Fibroblast of skin of abdomen (primary cell): ENCODE data around the gene AMBP.

Experiments
- DNase-seq: peaks from one replicate; pipeline ENCODE4 v3.0.0-alpha.2; 2013

AMBP gene

GRCh38 chr9:114072184-114073140 is 5.6 kb downstream of the AMBP start:
- DNase-seq = no peak

GRCh38 chr9:114071197-114071795 is 6.8 kb downstream of the AMBP start:
- DNase-seq = no peak

DNA sequence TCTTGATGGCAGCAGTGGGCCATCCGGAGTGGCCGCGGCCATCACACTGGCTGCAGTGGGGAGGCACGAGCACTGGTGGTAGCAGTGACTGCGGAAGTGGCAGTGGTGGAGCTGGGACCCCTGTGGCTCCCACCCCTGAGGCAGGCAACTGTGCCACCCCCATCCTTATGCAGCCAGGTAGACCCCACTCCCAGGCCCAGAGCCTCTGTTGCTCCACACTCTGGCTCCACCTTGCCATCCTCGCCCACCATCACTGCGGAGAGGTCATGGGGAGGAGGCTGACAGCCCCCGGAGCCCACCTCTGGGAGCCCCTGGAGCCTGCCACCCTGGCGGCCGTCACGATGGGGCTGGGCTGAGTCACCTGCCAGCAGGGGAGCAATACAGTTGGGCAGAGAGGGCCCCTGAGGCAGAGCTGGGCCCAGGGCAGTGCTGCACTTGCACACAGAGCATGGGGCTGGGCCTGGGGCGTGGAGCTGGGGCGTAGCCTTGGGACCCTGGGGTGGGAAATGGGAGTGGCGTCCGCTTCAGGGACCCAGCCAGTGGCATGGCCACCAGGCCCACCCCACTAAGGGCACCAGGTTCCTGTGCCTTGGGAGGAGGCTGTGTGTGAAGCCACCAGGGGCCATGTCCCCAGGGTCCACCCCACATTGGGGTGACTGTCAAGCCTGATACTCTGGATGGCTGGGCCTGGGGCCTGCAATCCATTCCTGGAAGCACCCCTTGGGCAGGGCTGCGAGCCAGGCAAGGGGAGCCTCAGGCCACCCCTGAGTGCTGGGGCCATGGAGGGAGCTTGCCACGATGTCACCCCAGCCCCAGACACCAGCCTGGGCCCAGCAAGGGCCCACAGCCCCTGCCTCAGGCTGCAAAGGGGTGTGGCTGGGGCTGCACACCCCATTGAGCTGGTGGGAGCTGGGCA is 7.7 kb downstream of the AMBP start:
- DNase-seq = no peak

- no peak for DNase-seq
Measured at GRCh38 chr9:114069476-114070187, 8.5 kb downstream of the AMBP start.

- no peak for DNase-seq
Measured at GRCh38 chr9:114065304-114065703, 12.8 kb downstream of the AMBP start.

GRCh38 chr9:114061830-114062474 is 16.1 kb downstream of the AMBP start:
- no peak for DNase-seq

GRCh38 chr9:114061292-114061691 is 16.8 kb downstream of the AMBP start:
- no peak for DNase-seq

GRCh38 chr9:114060711-114061110 is 17.4 kb downstream of the AMBP start:
- DNase-seq = no peak

- no peak for DNase-seq
Measured at GRCh38 chr9:114060070-114060469, 18.0 kb downstream of the AMBP start.

DNA sequence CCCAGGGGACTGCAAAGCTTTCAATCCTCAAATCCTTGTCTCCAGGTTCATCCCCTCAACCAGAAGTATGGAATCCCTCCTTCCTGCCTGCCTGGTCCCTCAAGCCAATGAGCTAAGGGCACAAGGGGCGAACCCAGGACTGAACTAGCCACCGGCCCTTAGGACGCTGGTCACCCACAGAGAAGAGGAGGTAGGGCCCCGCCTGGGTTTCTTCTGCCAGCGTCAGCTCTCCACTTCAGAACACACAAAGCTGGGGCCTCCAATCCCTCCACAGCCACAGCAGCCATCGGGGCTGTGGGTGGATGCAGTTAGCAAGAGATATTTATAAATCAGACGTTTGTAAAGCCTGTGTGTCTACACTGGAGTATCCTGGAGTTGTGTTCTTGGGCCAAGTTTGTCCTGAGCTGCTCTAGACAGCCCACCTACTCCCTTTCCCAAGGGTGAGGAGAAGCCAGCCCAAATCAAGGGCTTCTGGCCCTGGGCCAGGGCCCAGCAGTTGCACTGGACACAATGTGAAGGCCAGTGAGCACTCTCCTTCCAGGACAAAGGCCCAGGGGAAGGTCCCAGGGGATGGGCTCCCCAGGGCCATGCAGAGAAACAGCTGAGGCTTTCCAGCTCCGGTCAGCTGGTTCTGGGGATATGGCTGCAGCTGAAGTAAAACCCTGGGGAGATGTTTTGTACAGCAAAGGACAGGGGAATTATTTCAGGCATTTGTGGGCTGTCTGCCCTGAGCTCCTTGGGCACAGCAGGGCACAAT is 18.9 kb downstream of the AMBP start:
- DNase-seq = no peak

DNA sequence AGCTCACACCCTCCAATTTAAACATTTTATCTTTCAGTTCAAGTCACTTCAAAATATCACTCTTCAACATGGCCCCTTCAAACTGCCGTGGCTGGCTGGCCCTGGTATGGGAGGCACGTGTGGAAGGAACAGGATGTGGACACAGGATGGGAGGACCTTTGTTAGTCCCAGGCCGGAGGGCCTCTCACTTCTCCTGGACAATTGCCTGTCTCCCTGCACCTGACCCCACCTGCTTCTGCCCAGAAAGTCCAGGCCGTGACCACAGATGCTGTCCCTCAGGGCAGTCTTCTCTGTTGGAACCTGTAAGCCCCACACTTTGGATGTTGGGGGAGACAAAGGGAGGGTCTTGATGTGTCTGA is 19.4 kb downstream of the AMBP start:
- DNase-seq = no peak

DNA sequence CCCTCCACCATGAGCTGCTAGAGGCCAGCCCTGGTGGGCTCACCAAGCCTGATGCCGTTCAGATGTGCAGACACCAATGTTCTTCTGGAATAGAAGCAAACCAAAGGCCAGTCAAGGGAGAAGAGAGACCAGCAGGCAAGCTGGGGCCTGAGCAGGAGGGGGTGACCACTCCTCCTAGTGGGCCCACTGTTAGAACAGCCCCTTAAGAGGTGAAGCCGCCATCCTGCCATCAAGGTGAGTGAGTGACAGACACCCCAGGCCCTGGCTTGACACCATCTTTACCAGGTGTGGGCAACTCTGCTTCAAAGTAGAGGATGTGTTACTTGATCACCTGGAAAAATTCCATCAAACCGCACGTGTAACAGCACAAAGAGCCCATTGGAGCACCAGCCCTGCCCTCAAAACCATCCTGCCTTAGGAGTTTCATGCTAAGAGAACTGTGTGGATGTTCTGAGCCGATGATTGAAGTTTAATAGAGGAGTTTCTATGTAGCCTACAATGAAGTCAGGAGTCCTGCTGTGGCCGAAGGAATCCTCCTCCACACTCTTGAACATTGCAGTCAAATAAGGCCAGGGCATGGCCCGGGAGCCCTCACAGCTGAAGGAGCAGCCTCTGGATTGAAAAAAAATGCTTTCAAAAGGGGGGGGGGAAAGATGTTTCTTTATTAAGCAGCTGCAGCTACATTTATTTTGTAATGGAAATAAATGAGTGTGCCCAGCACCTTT is 20.8 kb downstream of the AMBP start:
- DNase-seq = no peak

DNA sequence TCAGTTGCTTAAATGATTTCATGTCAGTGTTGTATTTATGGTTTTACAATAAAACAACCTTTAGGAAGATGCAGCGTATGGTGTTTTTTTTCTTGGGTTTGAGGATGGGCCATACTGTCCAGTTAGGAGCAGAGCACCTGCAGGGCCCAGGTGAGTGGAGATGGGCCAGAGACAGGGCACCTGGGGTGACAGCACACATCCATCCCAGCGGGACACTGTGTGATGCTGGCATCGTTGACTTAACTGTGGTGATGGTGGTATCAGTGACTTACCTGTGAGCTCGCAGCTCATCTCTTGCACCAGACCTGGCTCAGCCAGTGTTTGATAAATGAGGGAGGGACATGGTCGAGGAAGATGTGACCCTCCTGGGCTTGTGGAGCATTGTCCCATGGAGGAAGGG is 21.6 kb downstream of the AMBP start:
- no peak for DNase-seq

DNA sequence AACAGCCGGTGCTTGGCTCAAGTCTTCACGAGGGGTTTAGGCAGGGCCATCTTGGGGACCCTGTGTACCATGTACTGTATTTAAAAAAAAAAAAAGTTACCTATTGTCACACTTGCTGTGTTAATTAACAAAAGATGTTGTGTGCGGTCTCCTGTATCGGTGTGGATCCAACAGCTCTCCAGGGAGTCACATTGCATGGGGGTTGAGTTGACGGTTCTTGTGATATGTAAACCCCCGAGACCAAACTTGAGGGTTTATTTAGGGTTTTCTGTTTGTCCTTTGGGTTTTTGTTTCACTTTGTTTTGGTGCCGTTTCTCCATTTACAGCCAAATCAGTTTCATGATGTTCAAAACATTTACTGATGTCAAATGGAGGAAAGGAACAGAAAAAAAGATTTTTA is 22.2 kb downstream of the AMBP start:
- no peak for DNase-seq

- no peak for DNase-seq
Measured at GRCh38 chr9:114055061-114055460, 23.0 kb downstream of the AMBP start.

GRCh38 chr9:114054191-114054690 is 23.9 kb downstream of the AMBP start:
- DNase-seq = no peak

DNA sequence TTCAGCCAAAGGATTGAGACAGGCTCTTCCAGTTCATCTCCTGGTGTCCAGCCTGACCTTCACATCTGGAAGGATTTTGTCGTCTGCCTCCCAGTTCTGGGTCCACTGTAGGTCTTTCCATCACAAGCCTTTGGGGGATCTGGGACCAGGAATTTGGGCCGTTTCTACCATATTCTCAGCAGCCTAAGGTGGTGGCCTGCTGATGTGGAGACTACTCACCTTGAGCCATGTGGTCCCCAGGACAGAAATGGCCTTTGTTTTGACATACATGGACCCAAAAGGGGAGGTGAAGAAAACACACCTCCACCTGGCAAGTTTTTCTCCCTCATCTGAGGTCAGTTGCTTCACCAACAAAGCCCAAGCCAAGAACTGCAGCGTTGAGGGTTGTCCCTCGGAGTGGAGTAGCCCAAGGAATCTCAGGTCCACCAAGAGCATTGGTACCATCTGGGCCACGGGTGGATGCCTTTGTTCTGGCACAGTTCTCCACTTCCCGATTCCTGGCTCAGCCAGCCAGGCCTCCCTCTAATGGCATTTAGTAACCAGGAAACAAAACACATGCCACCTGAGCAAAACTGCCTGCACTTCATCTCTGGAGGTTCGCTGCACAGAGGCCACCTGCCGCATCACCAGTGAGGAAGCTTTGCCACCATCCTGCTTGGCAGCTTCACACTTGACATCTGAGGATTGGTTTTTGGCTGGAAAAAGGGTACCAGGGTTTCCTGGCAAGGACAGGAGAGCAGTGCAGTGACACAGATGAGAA is 24.7 kb downstream of the AMBP start:
- DNase-seq = no peak

DNA sequence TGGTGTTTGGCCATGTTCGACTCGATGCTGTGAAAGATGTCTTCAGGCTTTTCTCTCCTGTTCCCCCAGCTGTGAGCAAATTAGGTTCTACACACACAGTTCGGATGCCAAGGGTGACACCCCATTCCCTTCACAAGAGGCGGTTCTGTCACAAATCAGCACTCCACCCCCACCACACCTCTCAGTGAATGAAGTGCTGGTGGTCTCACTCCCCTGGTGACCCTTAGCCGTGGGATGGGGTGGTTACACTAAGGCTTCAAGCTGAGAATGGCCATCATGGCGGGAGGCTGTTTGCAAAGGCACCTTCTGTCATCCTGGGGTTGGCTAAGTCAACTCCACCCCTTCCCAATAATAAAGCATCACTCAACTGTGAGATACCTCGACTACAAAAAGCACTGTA is 26.4 kb downstream of the AMBP start:
- DNase-seq = no peak

GRCh38 chr9:114051281-114051680 is 26.8 kb downstream of the AMBP start:
- DNase-seq = no peak
